ENCODE measurements around the gene MYO1G.

MYO1G gene

DNA sequence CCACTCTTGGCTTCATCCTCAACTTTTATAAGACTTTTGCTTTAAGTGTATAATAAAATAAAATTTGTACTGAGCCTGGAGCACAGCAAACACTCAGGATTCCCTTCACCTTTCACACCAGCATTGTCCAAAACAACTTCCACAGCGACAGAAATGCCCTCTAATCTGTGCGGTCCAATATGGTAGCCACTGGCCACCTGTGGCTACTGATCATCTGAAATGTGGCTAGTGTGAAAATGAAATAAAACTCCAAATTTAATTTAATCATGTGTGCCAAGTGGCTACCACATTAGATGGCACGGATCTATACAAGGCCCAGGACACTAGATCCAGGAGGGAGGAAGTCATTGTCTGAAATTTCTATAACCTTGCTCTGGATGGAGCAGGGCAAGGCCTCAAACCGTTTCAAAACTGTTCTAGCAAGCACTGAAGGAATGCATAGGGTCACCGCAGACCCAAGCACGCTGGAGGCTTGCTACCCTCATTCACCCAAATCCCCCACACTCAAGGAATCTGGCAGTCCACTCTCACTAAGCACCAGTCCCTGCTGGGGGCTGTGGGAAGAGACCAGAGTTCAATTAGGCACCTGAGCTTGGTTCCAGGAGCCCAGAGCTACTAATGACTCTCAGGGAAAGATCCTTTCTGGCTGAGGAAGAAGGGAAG is 6.3 kb upstream of the MYO1G start:
- DNase-seq (ENCODE audit: low read depth): no peak

DNA sequence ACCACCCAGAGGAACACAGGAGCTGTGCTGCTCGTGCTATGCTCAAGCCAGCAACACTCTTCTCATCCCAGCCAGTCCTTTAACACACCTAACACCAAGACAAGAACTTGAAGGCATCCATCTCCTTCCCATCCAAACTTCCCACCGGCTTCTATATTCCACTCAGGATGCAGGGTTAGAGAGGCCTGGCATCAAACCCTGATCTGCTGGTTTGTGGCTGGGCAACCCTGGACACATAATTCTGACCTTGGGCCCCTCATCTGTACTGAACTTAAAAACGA is 5.6 kb upstream of the MYO1G start:
- TF ChIP-seq, protein P1, sequence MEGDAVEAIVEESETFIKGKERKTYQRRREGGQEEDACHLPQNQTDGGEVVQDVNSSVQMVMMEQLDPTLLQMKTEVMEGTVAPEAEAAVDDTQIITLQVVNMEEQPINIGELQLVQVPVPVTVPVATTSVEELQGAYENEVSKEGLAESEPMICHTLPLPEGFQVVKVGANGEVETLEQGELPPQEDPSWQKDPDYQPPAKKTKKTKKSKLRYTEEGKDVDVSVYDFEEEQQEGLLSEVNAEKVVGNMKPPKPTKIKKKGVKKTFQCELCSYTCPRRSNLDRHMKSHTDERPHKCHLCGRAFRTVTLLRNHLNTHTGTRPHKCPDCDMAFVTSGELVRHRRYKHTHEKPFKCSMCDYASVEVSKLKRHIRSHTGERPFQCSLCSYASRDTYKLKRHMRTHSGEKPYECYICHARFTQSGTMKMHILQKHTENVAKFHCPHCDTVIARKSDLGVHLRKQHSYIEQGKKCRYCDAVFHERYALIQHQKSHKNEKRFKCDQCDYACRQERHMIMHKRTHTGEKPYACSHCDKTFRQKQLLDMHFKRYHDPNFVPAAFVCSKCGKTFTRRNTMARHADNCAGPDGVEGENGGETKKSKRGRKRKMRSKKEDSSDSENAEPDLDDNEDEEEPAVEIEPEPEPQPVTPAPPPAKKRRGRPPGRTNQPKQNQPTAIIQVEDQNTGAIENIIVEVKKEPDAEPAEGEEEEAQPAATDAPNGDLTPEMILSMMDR (IDR thresholded peaks at IDR 0.05; ENCODE audit: insufficient read depth, low read depth, low read length, missing control alignments): no peak
- H3K4me3 ChIP-seq (ENCODE audit: low read length): peak overlapping the region; percentile 98
- no peak for DNase-seq (ENCODE audit: low read depth)

More for the DNA sequence above, 6.3 kb upstream of the MYO1G start:
- peak overlapping the region; percentile 98 for H3K4me3 ChIP-seq (ENCODE audit: low read length)
- TF ChIP-seq, protein P1 (IDR thresholded peaks at IDR 0.05; ENCODE audit: insufficient read depth, low read depth, low read length, missing control alignments): no peak

DNA sequence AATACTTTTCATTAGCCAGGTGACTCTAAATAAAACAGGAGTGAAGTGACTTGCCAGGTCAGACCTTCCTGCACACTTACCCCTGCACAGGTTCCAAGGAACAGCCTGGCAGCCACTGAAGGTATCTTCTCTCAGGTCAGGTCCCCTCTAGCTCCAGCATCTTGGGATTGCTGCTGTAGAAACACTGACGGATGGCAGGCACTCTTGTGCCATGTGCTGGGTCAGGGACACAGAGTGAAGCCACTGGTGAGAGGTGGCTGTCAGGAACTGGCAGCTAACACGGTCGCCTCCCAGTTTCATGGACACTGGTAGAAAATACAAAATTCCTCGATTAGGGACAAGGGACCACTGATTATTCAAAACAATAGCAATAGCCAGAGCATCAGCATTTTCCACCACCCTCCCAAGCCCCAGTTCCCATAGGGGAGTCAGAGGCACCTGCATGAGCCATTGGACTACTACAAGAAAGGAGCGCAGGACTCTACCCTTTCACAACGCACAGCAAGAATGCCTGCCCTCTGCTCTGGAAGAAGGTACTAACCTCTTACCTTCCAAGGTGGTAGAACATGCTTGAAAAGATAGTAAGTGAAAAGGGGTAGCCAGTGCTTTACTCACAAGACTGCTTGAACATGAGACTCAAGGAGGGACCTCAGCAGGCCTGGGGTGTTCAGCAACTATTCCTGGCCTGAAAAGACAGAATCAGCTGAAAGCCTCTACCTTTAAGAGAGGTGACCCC is 5.1 kb upstream of the MYO1G start:
- TF ChIP-seq, protein P1 (IDR thresholded peaks at IDR 0.05; ENCODE audit: insufficient read depth, low read depth, low read length, missing control alignments): no peak
- DNase-seq (ENCODE audit: low read depth): no peak
- H3K4me3 ChIP-seq (ENCODE audit: low read length): peak overlapping the region; percentile 98

DNA sequence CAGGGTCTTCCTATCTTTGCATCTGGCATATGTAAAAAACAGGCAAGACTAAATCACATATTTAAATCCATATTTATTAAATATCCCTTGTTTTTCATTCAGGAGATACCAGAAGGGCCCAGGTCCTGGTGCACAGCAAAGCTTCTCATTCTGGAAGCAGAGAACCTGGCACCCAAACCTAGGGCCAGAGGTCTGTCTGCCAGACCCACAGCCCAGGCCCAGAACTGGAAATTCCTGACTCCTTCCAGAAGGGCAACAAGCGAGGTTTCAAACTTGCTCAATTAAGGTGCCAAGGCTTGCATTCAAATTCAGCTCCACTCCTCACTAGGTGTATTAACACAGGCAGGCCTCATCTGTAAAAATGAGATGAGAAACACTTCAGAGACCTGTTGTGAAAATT is 4.2 kb upstream of the MYO1G start:
- TF ChIP-seq, protein P1 (IDR thresholded peaks at IDR 0.05; ENCODE audit: insufficient read depth, low read depth, low read length, missing control alignments): no peak
- H3K4me3 ChIP-seq (ENCODE audit: low read length): no peak overlapping the region
- no peak for DNase-seq (ENCODE audit: low read depth)

DNA sequence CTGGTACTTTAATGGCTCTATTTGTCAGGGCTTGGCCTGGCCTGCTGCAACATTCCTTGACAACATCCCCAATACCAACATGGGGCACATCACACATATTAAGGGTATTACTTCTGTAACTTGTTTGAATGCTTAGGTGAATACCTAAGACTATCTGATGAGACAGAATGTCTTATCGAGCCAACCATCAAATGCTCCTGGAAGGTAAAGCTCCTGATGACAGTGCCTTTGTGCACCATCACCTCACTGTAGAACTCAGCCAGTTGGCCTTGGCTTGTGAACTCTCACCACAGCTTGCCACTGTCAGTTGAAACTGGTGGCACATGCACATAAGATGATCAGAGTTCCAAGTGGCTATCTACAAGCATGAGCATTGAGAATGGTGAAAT is 3.7 kb upstream of the MYO1G start:
- DNase-seq (ENCODE audit: low read depth): no peak
- TF ChIP-seq, protein P1 (IDR thresholded peaks at IDR 0.05; ENCODE audit: insufficient read depth, low read depth, low read length, missing control alignments): no peak

DNA sequence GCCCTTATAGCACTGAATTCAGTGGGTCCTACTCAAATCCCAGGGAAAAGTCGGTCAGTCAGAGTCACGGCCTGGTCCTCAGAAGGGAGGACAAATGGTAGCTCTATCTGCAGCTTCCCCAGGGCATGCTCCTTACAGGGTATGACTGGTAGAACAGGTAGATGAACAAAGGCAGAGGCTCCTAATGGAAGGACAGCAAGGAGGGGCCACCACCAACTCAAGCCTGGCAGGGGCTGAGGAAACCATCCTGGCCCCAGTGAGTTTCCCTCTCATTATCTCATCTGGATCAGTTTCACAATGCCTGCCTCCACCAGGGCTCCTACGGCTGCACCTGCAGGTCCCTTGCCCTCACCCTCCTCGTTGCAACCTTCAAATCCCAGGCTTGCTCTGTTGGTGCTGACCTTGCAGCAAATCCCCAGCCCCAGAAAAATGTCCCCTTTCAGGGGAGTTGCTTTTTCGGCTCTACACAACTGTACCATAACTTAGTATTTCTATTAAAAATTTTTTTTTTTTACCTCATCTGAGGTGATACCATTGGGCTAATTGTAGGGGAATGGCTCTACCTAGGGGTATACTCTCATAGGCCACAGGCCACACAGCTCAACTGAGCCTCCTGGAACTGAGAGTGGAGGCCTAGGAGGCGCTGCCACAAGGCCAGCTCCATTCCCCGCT is 2.4 kb upstream of the MYO1G start:
- DNase-seq (ENCODE audit: low read depth): peak; percentile 37

More for the DNA sequence above, 3.7 kb upstream of the MYO1G start:
- H3K4me3 ChIP-seq (ENCODE audit: low read length): no peak overlapping the region

More for the DNA sequence above, 2.4 kb upstream of the MYO1G start:
- TF ChIP-seq, protein P1 (IDR thresholded peaks at IDR 0.05; ENCODE audit: insufficient read depth, low read depth, low read length, missing control alignments): no peak
- no peak overlapping the region for H3K4me3 ChIP-seq (ENCODE audit: low read length)

All from epithelial cell of esophagus (primary cell).